Trophoblast cell (in vitro differentiated cells and primary cell): ENCODE data around the gene PLCL1.

ENCODE experiments used
- DNase-seq, 2 donors: peaks; one replicate each; pipeline ENCODE4 v3.0.0-alpha.2; 2016
- H2AFZ ChIP-seq: 2 replicates; pipeline ENCODE4 v1.6.1; 2013; ENCODE audit warnings: low read length, moderate library complexity, mild to moderate bottlenecking; ENCODE audit not compliant: insufficient read depth, poor library complexity
- H2AK5ac ChIP-seq: 2 replicates; pipeline ENCODE4 v1.6.1; 2013; ENCODE audit warnings: mild to moderate bottlenecking, low read length
- H2BK120ac ChIP-seq: 2 replicates; pipeline ENCODE4 v1.6.1; 2013; ENCODE audit warnings: low read length, mild to moderate bottlenecking, moderate library complexity; ENCODE audit not compliant: insufficient read depth, poor library complexity
- H2BK12ac ChIP-seq: 2 replicates; pipeline ENCODE4 v1.6.1; 2013; ENCODE audit warnings: mild to moderate bottlenecking, low read length, moderate library complexity
- H2BK5ac ChIP-seq: 2 replicates; pipeline ENCODE4 v1.6.1; 2013; ENCODE audit warnings: low read length, low read depth, moderate library complexity, mild to moderate bottlenecking; ENCODE audit not compliant: poor library complexity
- H3K14ac ChIP-seq: 2 replicates; pipeline ENCODE4 v1.6.1; 2013; ENCODE audit warnings: mild to moderate bottlenecking, low read length
- H3K18ac ChIP-seq: 2 replicates; pipeline ENCODE4 v1.6.1; 2013; ENCODE audit warnings: mild to moderate bottlenecking, low read length
- H3K23ac ChIP-seq: 2 replicates; pipeline ENCODE4 v1.6.1; 2013; ENCODE audit warnings: low read length
- H3K27ac ChIP-seq: 2 replicates; pipeline ENCODE4 v1.5.1; 2013; ENCODE audit warnings: low read depth, mild to moderate bottlenecking, inconsistent platforms, low read length, moderate library complexity
- H3K27me3 ChIP-seq: 2 replicates; pipeline ENCODE4 v1.6.1; 2013; ENCODE audit warnings: inconsistent platforms, mild to moderate bottlenecking, low read length, moderate library complexity; ENCODE audit not compliant: insufficient read depth
- H3K36me3 ChIP-seq, 2 experiments: 1 replicate in 1 of 2; 2 replicates in 1 of 2; pipeline ENCODE4 v1.6.1; 2013; ENCODE audit warnings: low read length in 2 of 2, mild to moderate bottlenecking in 2 of 2, moderate library complexity in 1 of 2; ENCODE audit not compliant: insufficient read depth in 2 of 2, control insufficient read depth in 1 of 2
- H3K4ac ChIP-seq: 2 replicates; pipeline ENCODE4 v1.6.1; 2013; ENCODE audit warnings: low read depth, mild to moderate bottlenecking, low read length, moderate library complexity
- H3K4me1 ChIP-seq, 2 experiments: 1 replicate in 1 of 2; 2 replicates in 1 of 2; pipeline ENCODE4 v1.6.1; 2013; ENCODE audit warnings: low read length in 2 of 2, mild to moderate bottlenecking in 2 of 2, moderate library complexity in 1 of 2; ENCODE audit not compliant: insufficient read depth in 2 of 2, control insufficient read depth in 1 of 2
- H3K4me2 ChIP-seq: 2 replicates; pipeline ENCODE4 v1.6.1; 2013; ENCODE audit warnings: inconsistent platforms, mild to moderate bottlenecking, low read length, moderate library complexity
- H3K4me3 ChIP-seq: 2 replicates; pipeline ENCODE4 v1.5.1; 2013; ENCODE audit warnings: mild to moderate bottlenecking, low read depth, low read length, inconsistent platforms
- H3K79me1 ChIP-seq: one replicate; pipeline ENCODE4 v1.6.1; 2013; ENCODE audit warnings: low read length
- H3K79me2 ChIP-seq: 2 replicates; pipeline ENCODE4 v1.6.1; 2013; ENCODE audit warnings: low read length, mild to moderate bottlenecking; ENCODE audit not compliant: control insufficient read depth, insufficient read depth, poor library complexity
- H3K9ac ChIP-seq: 2 replicates; pipeline ENCODE4 v1.6.1; 2013; ENCODE audit warnings: mild to moderate bottlenecking, low read length
- H3K9me3 ChIP-seq: 2 replicates; pipeline ENCODE4 v1.6.1; 2013; ENCODE audit warnings: low read depth, mild to moderate bottlenecking, control low read depth, inconsistent platforms, low read length; ENCODE audit not compliant: insufficient read depth
- H4K12ac ChIP-seq: 2 replicates; pipeline ENCODE4 v1.6.1; 2013; ENCODE audit warnings: low read depth, mild to moderate bottlenecking, low read length, moderate library complexity
- H4K8ac ChIP-seq: 2 replicates; pipeline ENCODE4 v1.6.1; 2013; ENCODE audit warnings: low read depth, mild to moderate bottlenecking, low read length, moderate library complexity
- H4K91ac ChIP-seq: one replicate; pipeline ENCODE4 v1.6.1; 2013; ENCODE audit warnings: low read depth, mild to moderate bottlenecking, low read length, moderate library complexity
- WGBS: extraction: QIAGEN DNeasy Blood & Tissue Kit; methylation state at CpG from one replicate; pipeline ENCODE4 v1.1.7; 2013; ENCODE audit warnings: missing lambda C conversion rate; ENCODE audit not compliant: insufficient read length, insufficient coverage; ENCODE audit errors: extremely low coverage; 5-methylcytosine and 5-hydroxymethylcytosine counted together

Gene PLCL1

GRCh38 chr2:197777823-197778407, 26.5 kb upstream of the PLCL1 start:
- no peak overlapping the region for H2BK5ac ChIP-seq
- no peak overlapping the region for H3K4me3 ChIP-seq
- no peaks in the 10 kb centered on the region for H3K79me2 ChIP-seq
- H3K4me1 ChIP-seq: no peaks in the 10 kb centered on the region
- H2AFZ ChIP-seq: no peak overlapping the region
- no peak overlapping the region for H3K23ac ChIP-seq
- H3K36me3 ChIP-seq: no peaks in the 10 kb centered on the region
- no peaks in the 10 kb centered on the region for H3K27me3 ChIP-seq
- H3K27ac ChIP-seq: no peak overlapping the region
- H3K14ac ChIP-seq: no peak overlapping the region
- no CpG with 5 or more reads among the region's 4 CpGs for WGBS
- peak; percentile 13 to 74 for DNase-seq
- H3K9me3 ChIP-seq: no peaks in the 10 kb centered on the region
- H3K4ac ChIP-seq: no peak overlapping the region
- no peak overlapping the region for H4K8ac ChIP-seq
- no peak overlapping the region for H3K9ac ChIP-seq
- no peak overlapping the region for H4K91ac ChIP-seq
- no peak overlapping the region for H3K4me2 ChIP-seq
- H2BK12ac ChIP-seq: no peak overlapping the region
- H4K12ac ChIP-seq: no peak overlapping the region
- H3K79me1 ChIP-seq: no peaks in the 10 kb centered on the region
- no peak overlapping the region for H3K18ac ChIP-seq
- no peak overlapping the region for H2AK5ac ChIP-seq
- no peak overlapping the region for H2BK120ac ChIP-seq

- no peak overlapping the region for H2BK5ac ChIP-seq
- no peak overlapping the region for H3K23ac ChIP-seq
- H3K9me3 ChIP-seq: no peaks in the 10 kb centered on the region
- H3K4me2 ChIP-seq: no peak overlapping the region
- no peak overlapping the region for H4K8ac ChIP-seq
- H3K4me3 ChIP-seq: no peak overlapping the region
- H3K79me1 ChIP-seq: no peaks in the 10 kb centered on the region
- no peak for DNase-seq
- H3K18ac ChIP-seq: no peak overlapping the region
- H2BK12ac ChIP-seq: no peak overlapping the region
- H3K14ac ChIP-seq: no peak overlapping the region
- H3K4ac ChIP-seq: no peak overlapping the region
- H3K36me3 ChIP-seq: no peaks in the 10 kb centered on the region
- no peak overlapping the region for H4K91ac ChIP-seq
- H4K12ac ChIP-seq: no peak overlapping the region
- H3K9ac ChIP-seq: no peak overlapping the region
- no peak overlapping the region for H3K27ac ChIP-seq
- H3K27me3 ChIP-seq: no peaks in the 10 kb centered on the region
- no peaks in the 10 kb centered on the region for H3K79me2 ChIP-seq
- no peak overlapping the region for H2AK5ac ChIP-seq
- no peaks in the 10 kb centered on the region for H3K4me1 ChIP-seq
- H2BK120ac ChIP-seq: no peak overlapping the region
- no peak overlapping the region for H2AFZ ChIP-seq
Observed at GRCh38 chr2:197779261-197779660, 25.1 kb upstream of the PLCL1 start.

DNA sequence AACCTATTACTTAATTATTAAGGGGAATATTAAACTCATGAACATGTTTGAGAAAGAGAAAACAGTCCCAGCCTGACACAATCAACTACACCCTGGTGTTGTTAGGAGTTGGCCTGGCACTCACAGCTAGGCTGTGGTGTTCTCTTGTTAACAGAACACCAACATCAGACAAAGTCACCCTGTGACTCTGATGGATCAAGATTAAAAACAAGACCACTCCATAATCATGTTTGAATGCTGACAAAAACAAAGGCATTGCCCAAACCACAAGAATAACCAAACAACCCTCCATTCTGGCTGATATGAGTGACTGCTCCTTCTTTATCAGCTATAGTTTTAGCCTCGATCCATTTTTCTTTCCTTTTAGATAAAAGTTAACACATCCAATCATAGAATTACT, 22.3 kb upstream of the PLCL1 start:
- no peak overlapping the region for H2BK120ac ChIP-seq
- H3K4me1 ChIP-seq: peaks cover 4 to 7% of the 10 kb centered on the region in 2 experiments
- H2AK5ac ChIP-seq: no peak overlapping the region
- WGBS: no CpG with 5 or more reads among the region's 1 CpG
- no peak overlapping the region for H3K9ac ChIP-seq
- no peak overlapping the region for H3K4ac ChIP-seq
- H3K36me3 ChIP-seq: no peaks in the 10 kb centered on the region
- peaks cover 13% of the 10 kb centered on the region for H3K27me3 ChIP-seq
- no peak overlapping the region for H2BK5ac ChIP-seq
- H3K9me3 ChIP-seq: no peaks in the 10 kb centered on the region
- H3K23ac ChIP-seq: no peak overlapping the region
- H4K91ac ChIP-seq: no peak overlapping the region
- H4K8ac ChIP-seq: no peak overlapping the region
- no peak overlapping the region for H3K4me3 ChIP-seq
- H3K79me1 ChIP-seq: no peaks in the 10 kb centered on the region
- no peak overlapping the region for H3K14ac ChIP-seq
- no peaks in the 10 kb centered on the region for H3K79me2 ChIP-seq
- no peak overlapping the region for H2BK12ac ChIP-seq
- no peak overlapping the region for H3K27ac ChIP-seq
- DNase-seq: no peak
- H3K18ac ChIP-seq: no peak overlapping the region
- no peak overlapping the region for H2AFZ ChIP-seq
- no peak overlapping the region for H3K4me2 ChIP-seq
- H4K12ac ChIP-seq: no peak overlapping the region

GRCh38 chr2:197784956-197785941, 19.1 kb upstream of the PLCL1 start, which contains the start of gene BOLL:
TSS of gene BOLL (minus strand) at chr2:197785319. CDS start at chr2:197781850, 3,469 bp downstream.
- no peaks in the 10 kb centered on the region for H3K79me1 ChIP-seq
- peaks cover 14% of the 10 kb centered on the region for H3K27me3 ChIP-seq
- no peak within 1 kb of the TSS for H3K18ac ChIP-seq
- H3K36me3 ChIP-seq: no peaks in the 10 kb centered on the region
- H4K12ac ChIP-seq: no peak within 1 kb of the TSS
- no peaks in the 10 kb centered on the region for H3K9me3 ChIP-seq
- no peak within 1 kb of the TSS for H2BK120ac ChIP-seq
- H2AK5ac ChIP-seq: no peak within 1 kb of the TSS
- H2AFZ ChIP-seq: peak within 1 kb of the TSS; percentile 23
- H3K4me1 ChIP-seq: peaks cover 4 to 7% of the 10 kb centered on the region in 2 experiments
- peak within 1 kb of the TSS; percentile 52 for H3K4me2 ChIP-seq
- H3K4ac ChIP-seq: no peak within 1 kb of the TSS
- no peak for DNase-seq
- no peaks in the 10 kb centered on the region for H3K79me2 ChIP-seq
- H4K91ac ChIP-seq: no peak within 1 kb of the TSS
- H2BK5ac ChIP-seq: no peak within 1 kb of the TSS
- no peak within 1 kb of the TSS for H3K27ac ChIP-seq
- H3K9ac ChIP-seq: no peak within 1 kb of the TSS
- H3K4me3 ChIP-seq: no peak within 1 kb of the TSS
- no peak within 1 kb of the TSS for H4K8ac ChIP-seq
- no peak within 1 kb of the TSS for H3K23ac ChIP-seq
- no CpG with 5 or more reads among the region's 80 CpGs for whole genome bisulfite sequencing
- no peak within 1 kb of the TSS for H2BK12ac ChIP-seq
- H3K14ac ChIP-seq: no peak within 1 kb of the TSS
